VCaP (cell line): ENCODE results near the gene ALDH9A1.

Experiments
- H3K27ac ChIP-seq: fragments of 450-650 bp; 2 replicates; pipeline ENCODE4 v1.5.1; 2017
- TF ChIP-seq, protein P1 (sequence below): fragments of 450-650 bp; conservative IDR thresholded peaks from 2 replicates; pipeline ENCODE4 v1.5.1; 2017; ENCODE audit warnings: mild to moderate bottlenecking, moderate library complexity

The ALDH9A1 gene

DNA sequence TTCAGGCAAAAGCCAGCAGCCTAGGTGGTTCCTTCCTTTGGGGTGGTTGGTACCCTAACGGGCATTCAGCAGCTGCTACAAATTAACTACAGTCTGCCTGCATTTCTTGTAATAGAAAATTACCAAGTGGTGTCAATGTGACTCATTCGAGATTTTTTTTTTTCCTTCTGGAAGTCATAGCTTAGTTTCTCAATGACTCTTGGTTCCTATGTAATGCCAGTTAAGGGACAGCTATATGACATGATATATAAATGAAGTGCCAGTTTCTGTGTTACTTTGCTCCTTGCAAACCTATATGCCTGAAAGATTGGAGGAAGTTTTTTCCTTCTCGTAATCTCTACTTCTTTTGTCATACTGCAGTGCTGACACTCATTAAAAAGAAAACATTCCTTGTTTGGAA lies 64.7 kb downstream of the ALDH9A1 start:
- H3K27ac ChIP-seq: no peak overlapping the region
- TF ChIP-seq, protein P1, sequence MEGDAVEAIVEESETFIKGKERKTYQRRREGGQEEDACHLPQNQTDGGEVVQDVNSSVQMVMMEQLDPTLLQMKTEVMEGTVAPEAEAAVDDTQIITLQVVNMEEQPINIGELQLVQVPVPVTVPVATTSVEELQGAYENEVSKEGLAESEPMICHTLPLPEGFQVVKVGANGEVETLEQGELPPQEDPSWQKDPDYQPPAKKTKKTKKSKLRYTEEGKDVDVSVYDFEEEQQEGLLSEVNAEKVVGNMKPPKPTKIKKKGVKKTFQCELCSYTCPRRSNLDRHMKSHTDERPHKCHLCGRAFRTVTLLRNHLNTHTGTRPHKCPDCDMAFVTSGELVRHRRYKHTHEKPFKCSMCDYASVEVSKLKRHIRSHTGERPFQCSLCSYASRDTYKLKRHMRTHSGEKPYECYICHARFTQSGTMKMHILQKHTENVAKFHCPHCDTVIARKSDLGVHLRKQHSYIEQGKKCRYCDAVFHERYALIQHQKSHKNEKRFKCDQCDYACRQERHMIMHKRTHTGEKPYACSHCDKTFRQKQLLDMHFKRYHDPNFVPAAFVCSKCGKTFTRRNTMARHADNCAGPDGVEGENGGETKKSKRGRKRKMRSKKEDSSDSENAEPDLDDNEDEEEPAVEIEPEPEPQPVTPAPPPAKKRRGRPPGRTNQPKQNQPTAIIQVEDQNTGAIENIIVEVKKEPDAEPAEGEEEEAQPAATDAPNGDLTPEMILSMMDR: no peak

DNA sequence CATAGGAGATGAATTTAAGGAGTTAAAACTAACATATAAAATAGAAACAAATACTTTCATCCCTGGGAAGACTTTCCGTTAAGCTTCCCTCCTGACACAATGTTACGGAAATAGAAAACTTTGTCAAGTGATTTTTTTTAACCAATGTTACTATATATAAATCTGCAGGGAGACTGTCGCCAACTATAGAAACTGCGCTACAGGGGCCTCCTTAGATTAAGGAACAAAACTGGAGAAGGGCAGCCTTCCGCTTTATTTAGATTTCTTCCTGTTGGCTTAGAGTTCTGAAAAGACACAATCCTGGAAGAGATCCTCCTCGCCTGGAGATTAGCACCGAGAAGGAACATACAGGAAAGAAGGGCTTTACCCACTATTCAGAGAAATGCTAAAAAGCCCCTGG lies 65.9 kb downstream of the ALDH9A1 start:
- TF ChIP-seq, protein P1: no peak
- H3K27ac ChIP-seq: peak overlapping the region; percentile 93

DNA sequence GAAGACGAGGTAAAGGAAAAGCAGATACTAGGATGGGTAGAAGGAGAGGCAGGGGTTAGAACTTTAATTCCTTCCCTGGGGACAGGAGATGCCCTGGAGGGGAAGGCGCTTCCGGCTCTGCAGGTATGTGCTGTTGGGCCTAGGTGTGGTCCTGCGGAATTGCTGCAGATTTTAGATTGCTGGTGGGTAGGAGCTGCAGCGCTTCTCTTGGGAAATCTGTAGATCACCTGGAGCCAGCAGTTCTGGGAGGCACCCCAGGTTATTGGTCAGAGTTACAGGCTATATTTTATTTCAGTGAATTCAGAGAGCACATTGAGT lies 66.3 kb downstream of the ALDH9A1 start:
- TF ChIP-seq, protein P1: no peak
- H3K27ac ChIP-seq: peak overlapping the region; percentile 93

DNA sequence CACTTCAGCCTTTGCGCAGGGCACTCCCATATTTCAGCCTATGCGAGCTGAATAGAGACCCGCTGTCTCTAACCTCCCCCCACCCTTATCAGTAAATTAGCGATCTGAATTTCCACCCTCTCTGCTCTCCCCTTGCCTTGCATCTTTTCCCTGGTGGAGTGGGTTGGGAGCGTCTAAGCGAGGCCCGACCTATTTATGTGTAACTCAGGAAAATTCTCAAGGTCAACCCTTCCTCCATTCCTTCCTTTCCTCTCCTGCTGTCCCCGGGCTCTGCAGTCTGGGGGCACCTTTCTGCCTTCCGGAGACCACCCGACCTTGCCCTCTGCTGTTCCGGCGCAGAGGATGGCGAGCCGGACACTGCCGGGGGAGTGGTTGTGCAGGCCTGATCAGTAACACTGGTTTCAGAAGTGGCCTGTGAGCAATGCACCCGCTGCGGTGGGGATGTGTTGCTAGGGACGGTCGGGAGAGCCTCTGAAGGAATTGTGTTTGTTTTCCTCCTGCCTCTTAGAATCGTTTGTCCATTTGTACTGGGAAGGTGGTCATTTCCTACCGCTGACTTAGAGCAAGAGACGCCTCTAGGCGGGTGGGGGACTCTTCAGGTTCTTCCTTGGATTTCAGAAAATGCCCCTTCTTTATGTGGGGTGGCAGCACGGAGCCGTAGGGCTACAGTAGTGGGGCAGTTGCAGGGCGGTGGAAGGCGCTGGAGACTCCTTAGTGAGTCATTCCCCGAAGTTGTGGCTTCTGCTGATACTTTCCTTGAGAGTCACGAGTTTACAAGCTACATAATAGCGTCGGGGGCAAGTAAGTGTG lies 66.8 kb downstream of the ALDH9A1 start:
- TF ChIP-seq, protein P1: no peak
- H3K27ac ChIP-seq: peak overlapping the region; percentile 93

DNA sequence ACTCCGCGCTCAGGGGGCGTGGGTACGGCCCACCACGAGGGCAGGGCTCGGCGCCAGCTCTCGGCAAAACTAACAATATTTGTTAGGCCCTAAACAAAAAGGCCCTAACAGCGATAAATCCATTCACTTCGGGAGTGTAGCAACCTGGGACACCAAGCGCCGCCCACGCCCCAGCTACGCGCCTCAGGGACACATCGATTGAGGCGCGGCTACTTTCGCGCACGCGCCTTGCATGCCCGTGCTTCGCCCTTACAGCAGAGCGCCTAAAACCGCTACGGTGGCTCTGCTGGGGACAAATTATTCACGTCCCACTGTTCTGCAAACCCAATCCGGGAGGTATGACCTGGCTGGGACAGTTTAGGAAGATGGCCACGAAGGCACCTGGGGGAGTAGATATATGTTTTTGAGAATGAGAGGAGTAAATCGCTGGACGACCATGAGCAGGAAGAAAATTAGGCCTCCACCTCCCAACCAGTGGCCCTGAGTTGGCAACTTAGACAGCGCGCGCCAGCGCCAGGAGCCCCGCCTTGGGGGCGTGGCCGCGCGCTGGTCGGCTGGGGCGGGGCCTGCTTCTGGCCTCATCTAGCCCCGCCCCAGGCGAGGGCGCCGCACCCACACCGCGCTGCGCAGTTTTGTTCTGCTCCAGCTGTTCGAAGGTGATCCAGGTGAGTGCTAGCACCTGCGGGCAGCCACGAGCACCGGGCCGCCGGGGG lies 67.6 kb downstream of the ALDH9A1 start, which contains the start of gene MGST3:
TSS of gene MGST3 (plus strand) at position 606 of the 713 bp plus-strand sequence. CDS start 18,614 bp downstream, outside the sequence.
- H3K27ac ChIP-seq: peak within 1 kb of the TSS; percentile 93
- TF ChIP-seq, protein P1: no peak

DNA sequence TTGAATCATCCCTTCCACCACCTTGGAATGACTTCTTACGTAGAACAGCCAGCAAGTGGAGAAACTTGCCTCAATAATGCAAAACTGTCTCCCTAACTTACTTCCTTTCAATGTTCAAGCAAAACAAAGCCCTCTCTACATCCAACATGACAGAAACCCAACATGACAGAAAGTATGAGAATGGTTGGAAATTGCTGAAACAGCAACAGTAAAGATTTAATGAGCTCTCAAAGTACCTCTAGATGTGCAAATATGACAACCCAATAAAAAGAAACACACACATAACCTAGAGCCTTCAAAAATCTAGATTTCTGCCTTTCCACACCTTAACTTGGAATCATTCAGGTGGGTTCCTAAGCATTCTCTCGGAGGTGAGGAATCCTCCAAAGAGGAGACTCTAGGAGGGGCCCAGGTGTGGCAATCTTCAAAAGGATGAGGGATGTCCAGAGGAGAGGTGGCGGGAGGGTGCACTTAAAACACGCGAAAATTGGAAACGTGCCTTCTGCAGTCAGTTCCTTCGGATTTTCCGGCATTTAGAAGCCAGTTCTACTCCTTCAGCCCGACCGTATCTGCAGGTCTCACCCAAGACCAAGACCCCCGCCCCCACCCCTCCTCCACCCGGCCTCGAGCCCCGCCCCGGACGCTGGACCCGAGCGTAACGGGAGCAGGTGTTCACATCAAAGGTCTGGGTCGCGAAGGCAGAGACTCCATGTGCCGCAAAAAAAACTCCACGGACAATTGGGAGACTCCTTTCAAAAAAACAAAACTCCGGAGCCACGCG lies 68.3 kb downstream of the ALDH9A1 start:
- H3K27ac ChIP-seq: peak overlapping the region; percentile 93
- TF ChIP-seq, protein P1: no peak

DNA sequence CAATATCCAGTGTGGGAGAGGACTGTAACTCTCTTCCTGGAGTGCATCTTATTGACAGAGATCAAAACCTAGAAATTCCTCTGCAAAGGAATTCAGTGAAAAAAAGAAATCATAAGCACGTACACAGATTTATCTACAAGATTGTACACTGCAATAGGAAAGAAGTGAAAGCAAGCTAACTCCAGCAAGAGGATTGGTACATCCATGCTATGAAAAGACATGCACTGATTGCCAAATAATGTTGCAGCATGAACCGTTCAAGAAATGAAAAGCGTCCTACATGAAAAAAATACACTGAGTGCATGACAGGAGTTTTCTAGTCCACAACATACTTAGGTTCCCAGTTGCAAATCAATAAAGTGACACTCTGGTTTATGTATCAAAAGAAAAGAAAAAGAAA lies 69.2 kb downstream of the ALDH9A1 start:
- H3K27ac ChIP-seq: peak overlapping the region; percentile 93
- TF ChIP-seq, protein P1: no peak
